GM23338 (cell line): ENCODE results near the gene NMRK2. TPM values are rescaled to one million over a fixed set of nuclear protein-coding genes. Genes with fewer than 3 reads are reported as not detected.

Experiments
- ATAC-seq: fragments of 200-7000 bp; cut with Tn5 transposase; 3 replicates; pipeline ENCODE4 v1.9.1; 2020
- DNase-seq: peaks from one replicate; pipeline ENCODE4 v3.0.0-alpha.2; 2015; ENCODE audit warnings: low spot score
- H2AFZ ChIP-seq: fragments of 200-600 bp; sonication (generic); 2 replicates; pipeline ENCODE4 v1.8.0; 2016; ENCODE audit warnings: antibody characterized with exemption, mild to moderate bottlenecking, moderate library complexity
- H3F3A ChIP-seq: fragments of 200-600 bp; sonication (generic); replicated peaks from 2 replicates; pipeline ENCODE4 v1.8.0; 2017; ENCODE audit warnings: antibody characterized with exemption, mixed run types, low read depth
- H3K27ac ChIP-seq: fragments of 200-600 bp; sonication (generic); 2 replicates; pipeline ENCODE4 v1.6.1; 2016; ENCODE audit warnings: low read depth
- H3K27me3 ChIP-seq: fragments of 200-600 bp; sonication (generic); 2 replicates; pipeline ENCODE4 v1.8.0; 2016; ENCODE audit warnings: mild to moderate bottlenecking, mixed run types, moderate library complexity; ENCODE audit not compliant: insufficient read depth
- H3K36me3 ChIP-seq: fragments of 200-600 bp; sonication (generic); 2 replicates; pipeline ENCODE4 v1.8.0; 2016; ENCODE audit warnings: mild to moderate bottlenecking; ENCODE audit not compliant: insufficient read depth
- H3K4me1 ChIP-seq: fragments of 200-600 bp; sonication (generic); 2 replicates; pipeline ENCODE4 v1.8.0; 2016; ENCODE audit warnings: mild to moderate bottlenecking, moderate library complexity; ENCODE audit not compliant: insufficient read depth
- H3K4me2 ChIP-seq: fragments of 200-600 bp; sonication (generic); 2 replicates; pipeline ENCODE4 v1.7.1; 2017; ENCODE audit warnings: mixed run types
- H3K4me3 ChIP-seq: fragments of 200-600 bp; sonication (generic); 2 replicates; pipeline ENCODE4 v1.6.1; 2016; ENCODE audit warnings: mixed run types
- H3K79me2 ChIP-seq: fragments of 200-600 bp; sonication (generic); replicated peaks from 2 replicates; pipeline ENCODE4 v1.8.0; 2017; ENCODE audit warnings: mild to moderate bottlenecking; ENCODE audit not compliant: insufficient read depth
- H3K9me2 ChIP-seq: fragments of 200-600 bp; sonication (generic); 2 replicates; pipeline ENCODE4 v1.8.0; 2017; ENCODE audit not compliant: insufficient read depth
- H4K20me1 ChIP-seq: fragments of 200-600 bp; sonication (generic); replicated peaks from 2 replicates; pipeline ENCODE4 v1.8.0; 2017; ENCODE audit warnings: mild to moderate bottlenecking; ENCODE audit not compliant: insufficient read depth
- H3K27ac Mint-ChIP-seq: 2 replicates; pipeline ENCODE4 v1.8.0; 2020; ENCODE audit warnings: inconsistent platforms, mild to moderate bottlenecking, moderate library complexity, mixed read lengths
- H3K27me3 Mint-ChIP-seq: 3 replicates; pipeline ENCODE4 v1.8.0; 2022; ENCODE audit warnings: low read depth, mild to moderate bottlenecking, moderate library complexity, mixed read lengths, inconsistent platforms; ENCODE audit not compliant: insufficient read depth, poor library complexity
- H3K36me3 Mint-ChIP-seq: 3 replicates; pipeline ENCODE4 v1.8.0; 2021; ENCODE audit warnings: low read depth, mild to moderate bottlenecking, inconsistent platforms, moderate library complexity, mixed read lengths
- H3K4me1 Mint-ChIP-seq: 3 replicates; pipeline ENCODE4 v1.8.0; 2020; ENCODE audit warnings: mild to moderate bottlenecking, inconsistent platforms, mixed read lengths
- H3K4me3 Mint-ChIP-seq: 3 replicates; pipeline ENCODE4 v1.8.0; 2021; ENCODE audit warnings: moderate library complexity, mild to moderate bottlenecking, inconsistent platforms, mixed read lengths
- H3K9me3 Mint-ChIP-seq: 3 replicates; pipeline ENCODE4 v1.8.0; 2020; ENCODE audit warnings: moderate library complexity, mild to moderate bottlenecking, inconsistent platforms, mixed read lengths
- EZH2 ChIP-seq: fragments of 200-600 bp; sonication (generic); IDR thresholded peaks from one replicate; pipeline ENCODE4 v1.8.0; 2017; ENCODE audit warnings: antibody characterized with exemption, mild to moderate bottlenecking, low read depth; ENCODE audit not compliant: unreplicated experiment
- NANOG ChIP-seq: IDR thresholded peaks from 2 replicates; pipeline ENCODE4 v1.6.1; 2016; ENCODE audit warnings: antibody characterized with exemption, borderline replicate concordance
- POLR2AphosphoS5 ChIP-seq: IDR thresholded peaks from 2 replicates; pipeline ENCODE4 v1.6.1; 2016; ENCODE audit warnings: antibody characterized with exemption, low read depth
- ZNF114 ChIP-seq: fragments of 250-450 bp; sonication (Bioruptor Pico); IDR thresholded peaks from 2 replicates; pipeline ENCODE4 v1.5.0; 2020; ENCODE audit warnings: mild to moderate bottlenecking, moderate library complexity
- polyA plus RNA-seq: library from polyadenylated mRNA; unstranded; fragments of >200 nt; fragmentation: Nextera tagmentation; extraction: Ambion mirVana; gene quantifications from 2 replicates; pipeline ENCODE4 v1.2.1, GENCODE V29; 2016
- total RNA-seq: library from RNA; depleted of rRNA; stranded (reverse); fragments of >200 nt; shearing (Covaris generic); gene quantifications from 2 replicates; pipeline ENCODE4 v1.2.3, GENCODE V29; 2014
- TF ChIP-seq, protein P1 (sequence below): IDR thresholded peaks from 2 replicates; pipeline ENCODE4 v1.6.1; 2016; ENCODE audit warnings: antibody characterized with exemption

The NMRK2 gene
- total and polyA plus RNA-seq, 2 experiments from 2014 or later = 55.9 to 65.3 TPM

DNA sequence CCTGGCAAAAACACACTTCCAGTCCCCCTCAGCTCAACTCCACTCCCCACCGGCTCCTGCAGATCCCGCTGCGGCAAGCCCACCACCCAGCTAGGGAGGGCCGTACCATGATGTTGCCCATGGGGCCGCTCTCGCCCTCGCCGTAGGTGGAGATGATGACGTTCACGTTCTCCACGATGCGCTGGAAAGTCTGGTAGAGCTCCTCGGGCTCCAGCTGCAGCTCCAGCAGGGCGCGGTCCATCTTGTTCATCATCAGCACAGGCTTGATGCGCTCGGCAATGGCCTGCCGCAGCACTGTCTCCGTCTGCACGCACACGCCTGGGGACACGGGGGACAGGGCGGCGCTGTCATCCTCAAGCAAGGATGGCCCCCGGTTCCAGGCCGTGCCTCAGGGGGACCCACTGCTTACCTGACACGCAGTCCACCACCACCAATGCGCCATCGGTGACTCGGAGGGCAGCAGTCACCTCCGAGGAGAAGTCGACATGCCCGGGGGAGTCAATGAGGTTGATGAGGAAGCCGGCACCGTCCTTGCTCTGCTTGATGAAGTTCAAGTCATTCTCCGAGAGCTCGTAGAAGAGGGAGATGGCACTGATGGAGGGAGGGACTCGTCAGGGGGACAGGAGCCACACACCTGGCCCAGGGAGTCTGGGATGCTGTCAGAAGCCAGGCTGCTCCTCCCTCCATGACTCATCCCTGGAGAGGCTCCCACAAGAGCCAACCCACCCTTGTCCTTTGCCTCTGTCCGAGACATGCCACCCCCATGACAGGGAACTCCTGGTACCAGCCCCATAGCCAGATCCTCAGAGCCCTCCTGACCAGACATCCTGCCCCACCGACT lies 50.1 kb downstream of the NMRK2 start:
- Histone ChIP-seq H3K4me1 (peaks cover 20% of the 10 kb centered on the region), H3K36me3 (peaks cover 63% of the 10 kb centered on the region), H3K27ac (peak overlapping the region; percentile 95; the same call in 1 of the 2 replicates), H3K4me2 (peak overlapping the region; percentile 100), H3K27me3 (peaks cover 7% of the 10 kb centered on the region; the same call in 1 of the 2 replicates), H3K9me2 (no peaks in the 10 kb centered on the region), H3F3A (peaks cover 72% of the 10 kb centered on the region), H2AFZ (no peak overlapping the region), H4K20me1 (peaks cover 67% of the 10 kb centered on the region), H3K79me2 (peaks cover 71% of the 10 kb centered on the region), H3K4me3 (peak overlapping the region; percentile 100)
- Mint-ChIP-seq H3K36me3 (peaks cover 73% of the 10 kb centered on the region), H3K9me3 (peaks cover 15% of the 10 kb centered on the region; the same call in 2 of the 3 replicates), H3K27me3 (peaks cover 52% of the 10 kb centered on the region), H3K4me3 (peak overlapping the region; percentile 98), H3K4me1 (peaks cover 40% of the 10 kb centered on the region), H3K27ac (peak overlapping the region; percentile 99)
- ATAC-seq (no peak), DNase-seq (no peak)
- TF ChIP-seq POLR2AphosphoS5 (0 out of 2 replicates have a peak, but pooled peaks have one; percentile 33), NANOG (no peak)

DNA sequence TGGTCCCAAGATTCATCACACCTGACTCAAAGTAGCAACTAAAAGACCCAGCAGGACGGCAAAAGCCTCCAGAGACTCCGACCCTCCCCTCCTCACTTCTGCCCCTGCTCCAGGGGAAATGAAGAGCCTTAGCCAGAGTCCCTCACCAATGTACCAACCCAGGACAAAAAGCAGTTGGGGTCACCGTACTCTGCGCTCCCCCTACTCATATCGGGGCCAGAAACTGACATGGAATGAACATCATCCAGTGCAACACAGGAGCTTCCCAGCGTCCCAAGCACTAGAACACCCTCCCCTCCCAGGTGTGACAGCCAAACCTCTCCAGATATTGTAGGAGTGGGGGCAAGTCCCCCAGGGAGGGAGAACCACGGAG lies 50.7 kb downstream of the NMRK2 start:
- Mint-ChIP-seq H3K9me3 (peaks cover 15% of the 10 kb centered on the region; the same call in 2 of the 3 replicates), H3K27me3 (peaks cover 52% of the 10 kb centered on the region), H3K4me3 (peak overlapping the region; percentile 98), H3K4me1 (peaks cover 37% of the 10 kb centered on the region), H3K36me3 (peaks cover 67% of the 10 kb centered on the region), H3K27ac (peak overlapping the region; percentile 99)
- TF ChIP-seq ZNF114 = no peak
- no peak for TF ChIP-seq POLR2AphosphoS5
- TF ChIP-seq NANOG = no peak
- Histone ChIP-seq H3K27ac (peak overlapping the region; percentile 95; the same call in 1 of the 2 replicates), H3F3A (peaks cover 66% of the 10 kb centered on the region), H3K9me2 (no peaks in the 10 kb centered on the region), H3K27me3 (peaks cover 7% of the 10 kb centered on the region; the same call in 1 of the 2 replicates), H3K4me3 (peak overlapping the region; percentile 100), H3K79me2 (peaks cover 65% of the 10 kb centered on the region), H3K36me3 (peaks cover 57% of the 10 kb centered on the region), H3K4me2 (peak overlapping the region; percentile 100), H4K20me1 (peaks cover 61% of the 10 kb centered on the region), H2AFZ (no peak overlapping the region), H3K4me1 (peaks cover 20% of the 10 kb centered on the region)
- ATAC-seq = no peak
- DNase-seq = no peak

DNA sequence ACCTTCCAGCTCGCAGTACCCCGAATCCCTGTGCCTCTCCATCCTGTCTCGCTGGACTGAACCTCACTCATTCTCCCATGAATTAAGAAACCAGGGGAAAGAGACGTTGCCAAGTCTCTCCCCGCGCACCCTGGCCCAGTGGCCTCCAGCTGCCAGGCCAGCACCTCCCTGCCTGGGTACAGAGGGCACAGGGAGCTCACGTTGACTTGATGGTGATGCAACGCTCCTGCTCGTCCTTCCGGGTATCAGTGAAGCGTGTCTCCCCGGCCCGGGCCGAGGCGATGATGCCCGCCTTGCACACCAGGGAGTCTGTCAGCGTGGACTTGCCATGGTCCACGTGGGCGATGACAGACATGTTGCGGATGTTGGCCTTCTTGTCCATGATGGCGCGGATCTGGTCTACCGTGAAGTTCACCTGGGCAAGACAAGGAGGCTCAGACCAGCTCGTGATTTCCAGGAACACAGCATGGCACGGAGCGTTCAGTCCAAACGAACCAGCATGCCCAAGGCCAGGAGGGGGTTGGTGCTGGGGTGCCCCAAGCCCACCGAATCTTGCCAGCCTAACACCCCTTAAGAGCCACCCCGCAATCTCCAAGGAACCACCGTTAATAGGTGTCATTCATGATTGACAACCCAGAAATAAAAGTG lies 51.2 kb downstream of the NMRK2 start:
- TF ChIP-seq EZH2 = no peak
- 0 out of 2 replicates have a peak, but pooled peaks have one; percentile 34 for TF ChIP-seq POLR2AphosphoS5
- TF ChIP-seq, protein P1, sequence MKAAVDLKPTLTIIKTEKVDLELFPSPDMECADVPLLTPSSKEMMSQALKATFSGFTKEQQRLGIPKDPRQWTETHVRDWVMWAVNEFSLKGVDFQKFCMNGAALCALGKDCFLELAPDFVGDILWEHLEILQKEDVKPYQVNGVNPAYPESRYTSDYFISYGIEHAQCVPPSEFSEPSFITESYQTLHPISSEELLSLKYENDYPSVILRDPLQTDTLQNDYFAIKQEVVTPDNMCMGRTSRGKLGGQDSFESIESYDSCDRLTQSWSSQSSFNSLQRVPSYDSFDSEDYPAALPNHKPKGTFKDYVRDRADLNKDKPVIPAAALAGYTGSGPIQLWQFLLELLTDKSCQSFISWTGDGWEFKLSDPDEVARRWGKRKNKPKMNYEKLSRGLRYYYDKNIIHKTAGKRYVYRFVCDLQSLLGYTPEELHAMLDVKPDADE = no peak
- peaks cover 53% of the 10 kb centered on the region for H3K36me3 ChIP-seq
- no peak for ATAC-seq

More for the DNA sequence above, 51.2 kb downstream of the NMRK2 start:
- Histone ChIP-seq H3K4me3 (peak overlapping the region; percentile 100), H3K4me1 (peaks cover 20% of the 10 kb centered on the region), H3K27ac (peak overlapping the region; percentile 95), H3K79me2 (peaks cover 61% of the 10 kb centered on the region), H2AFZ (no peak overlapping the region), H3K4me2 (peak overlapping the region; percentile 100), H3K9me2 (no peaks in the 10 kb centered on the region), H4K20me1 (peaks cover 56% of the 10 kb centered on the region), H3F3A (peaks cover 62% of the 10 kb centered on the region), H3K27me3 (peaks cover 7% of the 10 kb centered on the region; the same call in 1 of the 2 replicates)
- H3K27me3 Mint-ChIP-seq = peaks cover 52% of the 10 kb centered on the region
- H3K36me3 Mint-ChIP-seq = peaks cover 63% of the 10 kb centered on the region
- peaks cover 15% of the 10 kb centered on the region; the same call in 2 of the 3 replicates for H3K9me3 Mint-ChIP-seq
- DNase-seq = no peak
- peaks cover 37% of the 10 kb centered on the region for H3K4me1 Mint-ChIP-seq
- peak overlapping the region; percentile 99 for H3K27ac Mint-ChIP-seq
- peak overlapping the region; percentile 98 for H3K4me3 Mint-ChIP-seq
